ENCODE measurements around the gene MYEOV.

- TF ChIP-seq CTCF (IDR thresholded peaks at IDR 0.05) (no peak), ZFX (IDR thresholded peaks at IDR 0.05; ENCODE audit: borderline replicate concordance) (no peak)
These were observed 17.8 kb upstream of the MYEOV start for GRCh38 chr11:69276165-69276564.

Measured in 22Rv1 (cell line).